HUES64 (cell line): Measurements from ENCODE around the gene IQCK.

Source experiments
- H3K27ac ChIP-seq: 2 replicates; pipeline ENCODE4 v1.7.0; 2013; ENCODE audit warnings: low read depth, low read length, inconsistent platforms
- H3K27me3 ChIP-seq: 2 replicates; pipeline ENCODE4 v1.6.1; 2013; ENCODE audit warnings: mild to moderate bottlenecking, low read length; ENCODE audit not compliant: insufficient read depth
- H3K36me3 ChIP-seq: 2 replicates; pipeline ENCODE4 v1.6.1; 2013; ENCODE audit warnings: mild to moderate bottlenecking, low read length; ENCODE audit not compliant: insufficient read depth
- H3K4me1 ChIP-seq: 2 replicates; pipeline ENCODE4 v1.6.1; 2013; ENCODE audit warnings: mild to moderate bottlenecking, low read length, moderate library complexity; ENCODE audit not compliant: insufficient read depth
- H3K4me3 ChIP-seq: 2 replicates; pipeline ENCODE4 v1.5.1; 2013; ENCODE audit warnings: mild to moderate bottlenecking, low read length, moderate library complexity
- H3K9ac ChIP-seq: 2 replicates; pipeline ENCODE4 v1.6.1; 2013; ENCODE audit warnings: mild to moderate bottlenecking, low read depth, low read length
- H3K9me3 ChIP-seq: 2 replicates; pipeline ENCODE4 v1.6.1; 2013; ENCODE audit warnings: low read depth, low read length; ENCODE audit not compliant: insufficient read depth
- WGBS: fragments of 150-250, 120-280 bp; methylation state at CpG from one replicate; pipeline ENCODE4 v1.1.7; 2013; ENCODE audit warnings: missing lambda C conversion rate; 5-methylcytosine and 5-hydroxymethylcytosine counted together

The IQCK gene

DNA sequence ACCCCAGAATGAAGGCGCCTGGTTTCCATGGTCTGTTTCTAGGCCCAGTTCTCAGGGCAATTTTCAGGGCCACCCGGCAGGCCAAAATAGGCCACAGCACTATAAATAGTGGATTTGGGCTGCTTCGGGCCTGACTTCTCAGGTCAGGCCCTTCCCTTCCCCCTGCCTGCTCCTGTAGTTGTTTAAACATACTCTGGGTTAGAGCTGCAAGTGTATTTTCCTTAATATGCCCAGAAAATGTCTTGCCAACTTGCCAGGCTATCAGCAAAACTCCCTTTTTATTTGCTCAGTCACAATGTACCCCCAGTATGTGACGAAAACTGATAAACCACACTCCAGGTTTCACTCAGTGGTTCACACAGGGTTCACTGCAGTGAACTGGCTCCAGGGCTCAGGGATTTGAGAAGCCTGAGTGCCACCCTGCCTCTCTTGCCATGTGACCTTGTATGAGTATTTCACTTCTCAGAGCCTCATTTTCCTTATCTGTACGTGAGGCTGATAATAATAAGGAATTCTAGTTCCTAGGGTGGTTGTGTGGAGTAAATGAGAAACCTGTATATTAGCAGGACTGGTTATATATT is 90.1 kb downstream of the IQCK start:
- Histone ChIP-seq H3K9me3 (peaks cover 26% of the 10 kb centered on the region), H3K27ac (no peak overlapping the region), H3K27me3 (no peaks in the 10 kb centered on the region), H3K9ac (no peak overlapping the region), H3K36me3 (no peaks in the 10 kb centered on the region), H3K4me3 (no peak overlapping the region), H3K4me1 (peaks cover 6% of the 10 kb centered on the region; the same call in 1 of the 2 replicates)
- WGBS, result 87% methylated on average over 5 of the region's 5 CpGs

DNA sequence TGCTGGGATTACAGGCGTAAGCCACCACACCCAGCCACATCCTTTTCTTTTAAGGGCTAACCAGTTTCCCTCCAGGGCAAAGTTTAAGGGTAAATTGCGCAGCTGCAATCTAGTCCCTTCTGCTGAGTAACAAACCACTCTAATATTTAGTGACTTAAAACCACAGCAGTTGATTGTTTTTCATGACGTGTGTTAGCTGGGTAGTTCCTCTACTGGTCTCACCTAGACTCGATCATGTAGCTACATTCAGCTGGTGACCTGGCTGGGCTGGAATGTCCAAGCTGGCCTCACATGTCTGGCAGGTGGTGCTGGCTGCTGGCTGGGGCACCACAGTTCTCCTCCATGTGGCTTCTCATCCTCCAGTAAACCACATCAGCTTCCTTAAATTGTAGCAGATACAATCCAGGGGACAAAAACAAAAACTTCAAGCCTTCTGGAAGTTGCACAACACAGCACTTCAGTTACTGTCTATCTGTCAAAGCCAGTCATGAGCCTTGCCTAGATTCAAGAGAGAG is 91.1 kb downstream of the IQCK start:
- no peaks in the 10 kb centered on the region for H3K27me3 ChIP-seq
- peaks cover 6% of the 10 kb centered on the region; the same call in 1 of the 2 replicates for H3K4me1 ChIP-seq
- H3K27ac ChIP-seq, result no peak overlapping the region
- no peak overlapping the region for H3K4me3 ChIP-seq
- 93% methylated on average over 4 of the region's 4 CpGs for WGBS
- no peak overlapping the region for H3K9ac ChIP-seq
- H3K9me3 ChIP-seq, result peaks cover 32% of the 10 kb centered on the region
- H3K36me3 ChIP-seq, result no peaks in the 10 kb centered on the region

DNA sequence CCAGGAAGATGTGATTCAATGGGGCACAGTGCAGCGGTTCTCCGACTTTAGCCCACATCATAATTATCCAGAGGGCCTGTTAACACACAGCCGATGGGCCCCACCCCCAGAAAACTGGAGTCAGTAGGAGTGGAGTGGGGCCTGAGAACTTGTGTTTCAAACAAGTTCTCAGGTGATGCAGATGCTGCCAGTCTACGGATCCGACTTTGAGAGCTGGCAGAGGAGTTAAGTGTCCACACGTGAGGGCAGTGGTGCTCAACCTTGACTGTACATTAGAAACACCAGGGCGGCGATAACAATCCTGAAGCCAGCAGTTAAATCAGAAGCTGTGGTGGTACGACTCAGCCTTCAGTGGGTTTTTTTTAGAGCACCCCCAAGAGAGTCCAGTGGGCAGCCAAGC is 91.6 kb downstream of the IQCK start:
- H3K36me3 ChIP-seq, result no peaks in the 10 kb centered on the region
- peaks cover 32% of the 10 kb centered on the region for H3K9me3 ChIP-seq
- H3K27me3 ChIP-seq, result no peaks in the 10 kb centered on the region
- no peak overlapping the region for H3K4me3 ChIP-seq
- no peak overlapping the region for H3K9ac ChIP-seq
- WGBS, result 99% methylated on average over 7 of the region's 9 CpGs
- peaks cover 1% of the 10 kb centered on the region; the same call in 1 of the 2 replicates for H3K4me1 ChIP-seq
- H3K27ac ChIP-seq, result no peak overlapping the region

DNA sequence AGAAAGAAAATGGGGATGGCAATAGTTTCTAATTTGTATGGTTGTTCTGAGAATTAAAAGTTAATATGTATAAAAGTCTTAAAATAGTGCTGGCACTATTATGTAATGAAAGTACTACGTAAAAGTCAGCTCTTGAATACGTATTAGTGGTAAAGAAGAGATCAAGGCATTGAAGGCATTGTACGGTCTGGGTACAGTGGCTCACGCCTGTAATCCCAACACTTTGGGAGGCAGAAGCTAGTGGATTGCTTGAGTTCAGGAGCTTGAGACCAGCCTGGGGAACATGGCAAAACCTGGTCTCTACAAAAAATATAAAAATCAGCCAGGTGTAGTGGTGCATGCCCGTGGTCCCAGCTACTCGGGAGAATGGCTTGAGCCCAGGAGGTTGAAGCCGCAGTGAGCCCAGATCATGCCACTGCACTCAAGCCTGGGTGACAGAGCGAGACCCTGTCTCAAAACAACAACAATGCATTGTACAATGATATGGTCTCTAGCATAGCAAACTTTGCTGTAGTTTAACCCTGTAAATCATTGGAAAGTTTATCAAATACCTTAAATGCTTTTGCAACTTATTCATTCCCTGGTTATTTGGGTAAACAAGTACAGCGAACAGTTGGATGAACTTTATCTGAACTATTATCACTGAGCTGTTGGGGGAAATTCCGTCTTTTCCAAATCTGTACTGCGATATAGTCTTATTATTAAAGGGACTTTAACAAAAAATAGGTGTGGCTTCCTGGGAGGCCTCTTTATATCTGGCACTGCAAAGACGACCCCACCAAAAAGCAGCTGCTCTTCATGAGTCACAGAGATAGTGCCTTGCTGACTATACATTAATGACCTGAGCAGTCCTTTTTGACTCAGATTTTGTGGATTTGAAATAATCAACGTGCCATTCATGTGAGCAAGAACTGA is 93.0 kb downstream of the IQCK start:
- Histone ChIP-seq H3K36me3 (no peaks in the 10 kb centered on the region), H3K9ac (no peak overlapping the region), H3K4me1 (no peaks in the 10 kb centered on the region), H3K9me3 (peaks cover 23% of the 10 kb centered on the region), H3K27ac (no peak overlapping the region), H3K27me3 (no peaks in the 10 kb centered on the region), H3K4me3 (no peak overlapping the region)
- 95% methylated on average over 13 of the region's 13 CpGs for WGBS

DNA sequence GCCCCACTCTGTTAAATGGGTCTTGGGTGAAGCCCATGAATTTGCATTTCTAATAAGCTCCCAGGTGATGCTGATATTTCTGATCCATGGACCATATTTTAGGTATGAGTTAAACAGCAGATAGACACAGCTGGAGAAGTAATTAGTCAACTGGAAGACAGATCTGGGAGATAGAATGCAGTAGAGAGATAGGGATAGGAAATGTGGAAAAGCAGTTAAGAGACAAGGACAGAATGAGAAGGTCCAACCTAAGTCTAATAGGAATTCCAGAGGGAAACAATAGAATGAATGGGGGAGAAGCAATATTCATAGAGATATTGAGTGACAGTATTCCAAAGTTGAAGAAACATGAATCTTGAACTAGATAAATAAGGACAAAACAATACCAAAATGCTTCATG is 94.9 kb downstream of the IQCK start:
- H3K4me3 ChIP-seq, result no peak overlapping the region
- 0 out of 2 replicates have a peak, but pooled peaks cover 5% of the 10 kb centered on the region for H3K4me1 ChIP-seq
- H3K9me3 ChIP-seq, result peaks cover 12% of the 10 kb centered on the region; the same call in 1 of the 2 replicates
- no peaks in the 10 kb centered on the region for H3K27me3 ChIP-seq
- H3K27ac ChIP-seq, result no peak overlapping the region
- no peaks in the 10 kb centered on the region for H3K36me3 ChIP-seq
- H3K9ac ChIP-seq, result no peak overlapping the region

DNA sequence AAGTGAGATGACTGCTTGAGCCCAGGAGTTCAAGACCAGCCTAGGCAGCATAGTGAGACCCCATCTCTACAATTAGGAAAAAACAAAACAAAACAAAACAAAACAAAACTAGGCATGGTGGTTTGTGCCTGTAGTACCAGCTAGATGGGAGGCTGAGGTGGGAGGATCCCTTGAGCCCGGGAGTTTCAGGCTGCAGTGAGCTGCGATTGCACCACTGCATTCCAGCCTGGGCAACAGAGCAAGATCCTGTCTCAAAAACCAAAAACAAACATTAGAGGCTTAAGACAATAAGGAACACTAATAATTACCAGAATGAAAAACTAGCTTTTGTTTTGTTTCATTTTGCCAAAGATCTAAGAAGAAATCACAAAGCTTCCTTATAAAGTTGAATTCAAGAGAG is 97.3 kb downstream of the IQCK start:
- Histone ChIP-seq H3K27ac (no peak overlapping the region), H3K9me3 (peaks cover 12% of the 10 kb centered on the region; the same call in 1 of the 2 replicates), H3K4me3 (no peak overlapping the region), H3K36me3 (no peaks in the 10 kb centered on the region), H3K4me1 (0 out of 2 replicates have a peak, but pooled peaks cover 5% of the 10 kb centered on the region), H3K9ac (no peak overlapping the region), H3K27me3 (no peaks in the 10 kb centered on the region)
- WGBS, result 96% methylated on average over 2 of the region's 2 CpGs

DNA sequence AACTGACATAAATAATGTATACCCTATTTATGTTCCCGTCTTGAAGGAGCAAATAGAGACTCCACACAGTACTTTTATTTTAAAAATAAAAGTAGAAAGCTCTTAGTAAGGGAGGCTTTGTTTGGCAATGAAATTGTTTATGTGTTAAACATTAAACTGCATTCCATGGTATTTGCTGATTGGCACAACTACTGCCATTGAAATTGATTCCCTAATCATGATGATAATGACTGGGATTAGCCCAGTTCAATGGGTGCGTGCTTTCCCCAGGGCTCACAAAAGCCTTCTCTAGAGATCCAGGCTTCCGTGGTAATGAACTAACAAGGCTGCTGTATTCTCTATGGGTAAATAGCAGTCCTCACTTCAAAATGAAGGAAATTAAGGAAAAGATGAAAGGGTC is 99.1 kb downstream of the IQCK start:
- no peak overlapping the region for H3K9ac ChIP-seq
- H3K27ac ChIP-seq, result no peak overlapping the region
- H3K4me1 ChIP-seq, result 0 out of 2 replicates have a peak, but pooled peaks cover 5% of the 10 kb centered on the region
- peaks cover 12% of the 10 kb centered on the region; the same call in 1 of the 2 replicates for H3K9me3 ChIP-seq
- no peak overlapping the region for H3K4me3 ChIP-seq
- no peaks in the 10 kb centered on the region for H3K36me3 ChIP-seq
- 55% methylated on average over 2 of the region's 3 CpGs for WGBS
- H3K27me3 ChIP-seq, result no peaks in the 10 kb centered on the region

DNA sequence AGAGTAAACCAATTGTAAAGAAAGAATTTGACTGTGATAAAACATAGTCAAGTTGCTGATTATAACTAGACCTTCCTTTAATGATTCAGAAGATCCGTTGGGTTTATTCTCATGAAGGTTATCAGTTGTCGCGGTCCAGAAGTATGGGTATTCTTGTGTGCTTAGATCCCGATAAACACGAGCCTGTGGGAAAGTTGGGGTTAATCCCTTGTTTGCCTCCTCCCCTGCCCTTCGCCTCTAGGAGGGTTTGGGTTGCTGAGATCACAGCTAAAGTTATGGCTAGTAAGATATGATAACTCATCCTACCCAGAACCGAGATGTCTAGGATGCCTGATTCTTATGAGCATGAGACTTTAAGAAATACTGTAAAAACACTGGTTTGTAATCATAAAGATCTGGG is 99.8 kb downstream of the IQCK start:
- 94% methylated on average over 6 of the region's 7 CpGs for WGBS
- H3K4me1 ChIP-seq, result 0 out of 2 replicates have a peak, but pooled peaks cover 5% of the 10 kb centered on the region
- no peak overlapping the region for H3K9ac ChIP-seq
- no peaks in the 10 kb centered on the region for H3K36me3 ChIP-seq
- H3K27me3 ChIP-seq, result no peaks in the 10 kb centered on the region
- H3K4me3 ChIP-seq, result no peak overlapping the region
- no peak overlapping the region for H3K27ac ChIP-seq
- peaks cover 9% of the 10 kb centered on the region; the same call in 1 of the 2 replicates for H3K9me3 ChIP-seq

DNA sequence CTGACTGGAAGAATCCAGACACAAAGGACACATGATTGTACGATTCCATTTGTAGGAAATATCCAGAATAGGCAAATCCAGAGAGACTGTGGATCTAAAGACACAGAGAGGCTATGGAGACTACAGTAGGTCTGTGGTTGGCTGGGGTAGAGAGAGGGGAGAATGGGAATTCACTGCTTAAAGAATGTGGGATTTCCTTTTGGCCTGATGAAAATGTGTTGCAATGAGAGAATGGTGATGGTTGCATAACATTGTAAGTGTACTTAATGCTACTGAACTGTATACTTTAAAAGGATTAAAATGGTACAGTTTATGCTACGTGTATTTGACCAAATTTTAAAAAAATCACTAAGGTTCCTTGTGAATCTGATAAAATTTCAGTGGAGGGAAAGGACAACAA is 104.5 kb downstream of the IQCK start:
- Histone ChIP-seq H3K9ac (no peak overlapping the region), H3K27ac (no peak overlapping the region), H3K4me3 (no peak overlapping the region), H3K36me3 (no peaks in the 10 kb centered on the region), H3K9me3 (no peaks in the 10 kb centered on the region), H3K4me1 (no peaks in the 10 kb centered on the region), H3K27me3 (no peaks in the 10 kb centered on the region)
- 91% methylated on average over 2 of the region's 2 CpGs for WGBS

DNA sequence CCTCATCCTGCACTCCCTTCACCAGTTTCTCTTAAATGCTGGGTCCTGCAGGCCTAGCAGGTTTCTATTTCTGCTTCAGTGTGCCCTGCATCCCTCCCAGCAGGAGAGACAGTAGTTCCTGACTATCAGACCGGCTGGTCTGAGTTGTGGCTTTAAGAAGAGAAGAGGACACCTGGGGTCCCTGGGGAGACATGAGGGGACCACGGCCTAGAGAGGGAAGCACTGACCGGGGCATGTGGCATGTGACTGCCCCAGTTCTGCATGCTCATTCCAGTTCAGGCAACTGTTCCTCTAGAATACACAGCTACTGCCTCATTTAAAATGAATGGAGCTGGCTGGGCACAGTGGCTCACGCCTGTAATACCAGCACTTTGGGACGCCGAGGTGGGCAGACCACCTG is 105.3 kb downstream of the IQCK start:
- H3K27ac ChIP-seq, result no peak overlapping the region
- 86% methylated on average over 6 of the region's 6 CpGs for WGBS

DNA sequence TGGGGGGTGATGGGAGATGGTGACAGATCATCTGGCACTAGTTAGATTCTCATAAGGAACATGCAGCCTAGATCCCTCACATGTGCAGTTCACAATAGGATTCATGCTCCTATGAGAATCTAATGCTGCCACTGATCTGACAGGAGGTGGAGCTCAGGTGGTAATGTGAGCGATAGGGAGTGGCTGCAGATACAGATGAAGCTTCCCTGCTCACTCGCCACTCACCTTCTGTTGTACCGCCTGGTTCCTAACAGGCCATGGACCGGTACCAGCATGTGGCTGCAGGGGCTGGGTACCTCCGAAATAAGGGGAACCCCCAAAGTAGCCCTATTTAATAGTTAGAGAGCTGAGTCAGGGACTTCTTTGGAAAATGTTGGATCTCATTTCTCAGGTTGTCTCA is 106.1 kb downstream of the IQCK start:
- Histone ChIP-seq H3K27ac (no peak overlapping the region), H3K36me3 (no peaks in the 10 kb centered on the region), H3K4me1 (no peaks in the 10 kb centered on the region), H3K4me3 (no peak overlapping the region), H3K9ac (no peak overlapping the region), H3K27me3 (no peaks in the 10 kb centered on the region), H3K9me3 (no peaks in the 10 kb centered on the region)
- WGBS, result 90% methylated on average over 5 of the region's 5 CpGs

More for the DNA sequence above, 105.3 kb downstream of the IQCK start:
- Histone ChIP-seq H3K9ac (no peak overlapping the region), H3K27me3 (no peaks in the 10 kb centered on the region), H3K9me3 (no peaks in the 10 kb centered on the region), H3K4me3 (no peak overlapping the region), H3K4me1 (no peaks in the 10 kb centered on the region), H3K36me3 (no peaks in the 10 kb centered on the region)
